Stimulated activated CD4-positive, alpha-beta T cell treated with anti-CD3 and anti-CD28 coated beads, Interleukin-12 subunit alpha, Interleukin-12 subunit beta, amount 100 ng/mL, for 48 hours (primary cell): ENCODE data around the gene IGFBP5.

ENCODE experiments used
- DNase-seq, 3 donors: peaks; one replicate each; pipeline ENCODE4 v3.0.0-alpha.2; 2020; ENCODE audit warnings: low read depth in 2 of 3, low spot score in 1 of 3

IGFBP5 gene

GRCh38 chr2:216695401-216695821, at the start of gene IGFBP5:
Gene IGFBP5, minus strand, starts transcription at chr2:216695549. Its CDS starts 774 bp downstream, at chr2:216694775.
- DNase-seq: no peak

- no peak for DNase-seq
Measured at GRCh38 chr2:216743781-216744180, 48.4 kb upstream of the IGFBP5 start.

GRCh38 chr2:216742411-216742810, 47.1 kb upstream of the IGFBP5 start:
- DNase-seq: no peak

GRCh38 chr2:216741223-216741593, 45.9 kb upstream of the IGFBP5 start:
- DNase-seq: no peak

GRCh38 chr2:216740557-216741222, 45.3 kb upstream of the IGFBP5 start:
- DNase-seq: no peak

- DNase-seq: no peak
Measured at GRCh38 chr2:216739035-216739434, 43.7 kb upstream of the IGFBP5 start.

- DNase-seq: no peak
Measured at GRCh38 chr2:216737676-216738075, 42.3 kb upstream of the IGFBP5 start.

GRCh38 chr2:216736326-216736725, 41.0 kb upstream of the IGFBP5 start:
- no peak for DNase-seq

GRCh38 chr2:216735668-216736067, 40.3 kb upstream of the IGFBP5 start:
- no peak for DNase-seq

- no peak for DNase-seq
Measured at GRCh38 chr2:216735086-216735485, 39.7 kb upstream of the IGFBP5 start.

GRCh38 chr2:216733046-216733445, 37.7 kb upstream of the IGFBP5 start:
- DNase-seq: no peak

- DNase-seq: no peak
Measured at GRCh38 chr2:216732334-216732733, 37.0 kb upstream of the IGFBP5 start.

- no peak for DNase-seq
Measured at GRCh38 chr2:216731465-216731864, 36.1 kb upstream of the IGFBP5 start.

- no peak for DNase-seq
Measured at GRCh38 chr2:216730871-216731270, 35.5 kb upstream of the IGFBP5 start.

- no peak for DNase-seq
Measured at GRCh38 chr2:216727346-216728122, 32.2 kb upstream of the IGFBP5 start.

- no peak for DNase-seq
Measured at GRCh38 chr2:216724190-216724589, 28.8 kb upstream of the IGFBP5 start.

GRCh38 chr2:216721141-216721540, 25.8 kb upstream of the IGFBP5 start:
- no peak for DNase-seq

GRCh38 chr2:216720722-216721121, 25.4 kb upstream of the IGFBP5 start:
- no peak for DNase-seq

GRCh38 chr2:216717907-216718615, 22.7 kb upstream of the IGFBP5 start:
- no peak for DNase-seq

GRCh38 chr2:216717491-216717901, 22.1 kb upstream of the IGFBP5 start:
- no peak for DNase-seq

- DNase-seq: no peak
Measured at GRCh38 chr2:216716109-216716508, 20.8 kb upstream of the IGFBP5 start.

- DNase-seq: no peak
Measured at GRCh38 chr2:216715402-216715974, 20.1 kb upstream of the IGFBP5 start.
